Upper lobe of left lung (tissue), 6 donors: ENCODE data around the gene MAP7D1. TPM values are rescaled to one million over a fixed set of nuclear protein-coding genes. Genes with fewer than 3 reads are reported as not detected.
"Not testable (repeated sequence)": the region's sequence is repeated elsewhere in the genome, so short reads cannot be mapped to it uniquely, and the experiment has no call there.

ENCODE experiments used
- ATAC-seq, 2 donors: fragments of 200-7000 bp; cut with Tn5 transposase; one replicate each; pipeline ENCODE4 v1.9.1; 2022; ENCODE audit warnings: mild to moderate bottlenecking in 2 of 2, moderate library complexity in 2 of 2; ENCODE audit not compliant: low FRiP score in 2 of 2
- DNase-seq, 2 donors: peaks; one replicate each; pipeline ENCODE4 v3.0.0-alpha.2; 2019 to 2020
- H3K27ac ChIP-seq, 4 donors: fragments of 200-600 bp; sonication (generic); one replicate each; pipeline ENCODE4 v1.5.1; 2016 to 2019
- H3K27me3 ChIP-seq, 4 donors: fragments of 200-600 bp; sonication (generic); one replicate each; pipeline ENCODE4 v1.5.1; 2017 to 2019
- H3K36me3 ChIP-seq, 4 donors: fragments of 200-600 bp; sonication (generic); one replicate each; pipeline ENCODE4 v1.5.1; 2016 to 2019
- H3K4me1 ChIP-seq, 4 donors: fragments of 200-600 bp; sonication (generic); one replicate each; pipeline ENCODE4 v1.5.1; 2018 to 2019
- H3K4me3 ChIP-seq, 4 donors: fragments of 200-600 bp; sonication (generic); one replicate each; pipeline ENCODE4 v1.5.1; 2017 to 2019; ENCODE audit warnings: mild to moderate bottlenecking in 2 of 4, moderate library complexity in 1 of 4
- H3K9me3 ChIP-seq, 4 donors: fragments of 200-600 bp; sonication (generic); one replicate each; pipeline ENCODE4 v1.5.1; 2018 to 2019
- EP300 ChIP-seq, 4 donors: sonication (generic); formaldehyde crosslinking; IDR thresholded peaks; one replicate each; pipeline ENCODE4 v1.5.1; 2017; ENCODE audit warnings: antibody characterized with exemption in 4 of 4, control low read depth in 2 of 4
- POLR2A ChIP-seq, 4 donors: fragments of 450-650 bp; IDR thresholded peaks; one replicate each; pipeline ENCODE4 v1.5.1; 2016 to 2017; ENCODE audit warnings: antibody characterized with exemption in 4 of 4, mild to moderate bottlenecking in 2 of 4
- POLR2AphosphoS5 ChIP-seq, 2 donors: sonication (generic); formaldehyde crosslinking; IDR thresholded peaks; one replicate each; pipeline ENCODE4 v1.5.1; 2017; ENCODE audit warnings: antibody characterized with exemption in 2 of 2
- WGBS, 2 donors: methylation state at CpG; one replicate each; pipeline ENCODE4 v1.1.5; 2017 to 2018; 5-methylcytosine and 5-hydroxymethylcytosine counted together
- total RNA-seq, 6 donors: library from RNA; depleted of rRNA in 4 of 6; stranded (reverse); fragments of >200 nt in 4 of 6; gene quantifications; one replicate each; pipeline versions ENCODE4 v1.1.0 to v1.2.1, GENCODE V29; 2016 to 2021
- TF ChIP-seq, protein P1 (sequence below), 6 experiments: fragments of 450-650 bp in 4 of 6; fragments of 200-600 bp in 2 of 6; sonication (generic) in 2 of 6; IDR thresholded peaks; one replicate each; pipeline ENCODE4 v1.5.1; 2016 to 2019; ENCODE audit warnings: antibody characterized with exemption in 6 of 6
- donor health status: DM: no; HTN: no; CAD: no; lungs with moderate emphysema.
- donor health status: DM: no; HTN: yes; CAD: no; lungs with severe emphysema.

Gene MAP7D1
- total RNA-seq, 6 donors from 2014 or later, result 129 to 290 (median 153) TPM

DNA sequence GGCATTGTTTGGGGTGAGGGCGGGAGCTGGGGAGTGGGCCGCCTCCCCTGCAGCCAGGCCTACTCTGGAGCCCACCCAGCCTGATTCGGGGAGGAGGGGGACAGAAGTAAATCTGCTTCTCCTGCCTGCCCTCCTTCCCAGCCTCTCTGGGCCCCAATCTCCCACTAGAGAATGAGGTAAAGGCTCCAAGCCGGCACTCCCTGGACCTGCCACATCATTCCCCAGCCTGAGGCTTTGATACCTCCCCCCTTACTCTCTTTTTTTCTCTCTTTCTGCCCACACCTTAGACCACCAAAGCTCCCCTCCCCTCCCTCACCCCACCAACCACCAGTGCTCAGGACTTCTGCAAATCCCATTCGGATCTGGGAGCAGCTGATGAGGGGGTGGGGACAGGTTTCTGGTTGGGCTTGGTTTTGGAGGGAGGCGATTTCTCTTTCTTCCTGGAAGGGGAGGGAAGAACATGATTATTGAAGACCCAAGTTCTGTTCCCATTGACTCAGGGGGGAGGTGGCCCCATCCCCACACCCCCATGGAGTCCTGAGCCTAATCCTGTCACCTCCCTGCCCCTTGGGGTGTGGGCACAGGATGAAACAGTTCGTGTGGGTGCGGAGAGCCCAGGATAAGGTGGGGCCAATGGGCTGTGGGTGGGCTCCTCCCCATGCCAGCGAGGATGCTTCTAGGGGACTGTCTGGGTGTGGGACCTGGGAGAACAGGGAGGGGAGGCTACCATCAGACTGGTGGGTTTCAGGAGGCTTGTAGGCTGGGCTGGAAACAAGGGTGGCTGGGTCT is 1.3 kb downstream of the MAP7D1 start:
- H3K27ac ChIP-seq, result peak overlapping the region; percentile 99 to 100 (median 100)

DNA sequence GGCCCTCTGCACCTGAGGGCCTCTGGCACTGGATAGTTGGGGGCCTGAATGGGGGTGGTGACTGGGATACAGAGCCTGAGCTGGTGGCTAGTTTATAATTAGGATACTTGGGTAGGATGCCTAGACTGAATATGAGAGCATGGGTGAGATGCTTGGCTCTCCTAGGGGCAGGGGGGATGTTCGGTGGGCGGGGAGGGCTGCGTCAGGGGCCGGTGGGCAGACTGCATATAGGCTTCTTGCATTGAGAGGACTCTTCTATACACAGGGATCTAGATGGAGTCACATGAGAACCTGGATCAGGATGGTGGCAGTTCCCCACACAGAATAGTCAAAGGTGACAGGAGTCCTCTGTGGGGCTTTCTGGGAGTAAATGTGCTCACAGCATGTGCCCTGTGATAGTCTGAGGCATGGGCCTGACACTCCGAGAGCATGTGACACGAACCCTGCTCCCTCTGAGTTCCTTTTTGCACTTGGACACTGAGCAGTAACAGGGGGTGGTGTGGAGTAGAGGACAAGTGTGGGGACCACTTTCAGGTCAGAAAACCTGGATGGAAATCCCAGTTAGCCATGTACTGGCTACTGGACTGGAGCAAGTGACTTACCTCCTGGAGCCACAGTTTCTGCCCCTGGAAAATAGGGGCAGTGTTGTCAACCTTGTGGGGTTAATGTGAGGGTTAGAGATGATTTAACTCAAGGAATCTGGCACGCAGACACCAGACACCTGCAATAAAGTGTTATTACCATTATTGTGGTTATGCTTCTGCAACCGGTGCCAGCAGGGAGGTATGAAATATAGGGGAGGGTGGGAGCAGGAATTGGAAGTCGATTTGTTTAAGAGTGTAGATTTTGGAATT is 2.2 kb downstream of the MAP7D1 start:
- TF ChIP-seq EP300 (IDR thresholded peaks at IDR 0.05) (no peak), POLR2A (IDR thresholded peaks at IDR 0.05) (no peak), POLR2AphosphoS5 (IDR thresholded peaks at IDR 0.05) (no peak)
- TF ChIP-seq, protein P1, sequence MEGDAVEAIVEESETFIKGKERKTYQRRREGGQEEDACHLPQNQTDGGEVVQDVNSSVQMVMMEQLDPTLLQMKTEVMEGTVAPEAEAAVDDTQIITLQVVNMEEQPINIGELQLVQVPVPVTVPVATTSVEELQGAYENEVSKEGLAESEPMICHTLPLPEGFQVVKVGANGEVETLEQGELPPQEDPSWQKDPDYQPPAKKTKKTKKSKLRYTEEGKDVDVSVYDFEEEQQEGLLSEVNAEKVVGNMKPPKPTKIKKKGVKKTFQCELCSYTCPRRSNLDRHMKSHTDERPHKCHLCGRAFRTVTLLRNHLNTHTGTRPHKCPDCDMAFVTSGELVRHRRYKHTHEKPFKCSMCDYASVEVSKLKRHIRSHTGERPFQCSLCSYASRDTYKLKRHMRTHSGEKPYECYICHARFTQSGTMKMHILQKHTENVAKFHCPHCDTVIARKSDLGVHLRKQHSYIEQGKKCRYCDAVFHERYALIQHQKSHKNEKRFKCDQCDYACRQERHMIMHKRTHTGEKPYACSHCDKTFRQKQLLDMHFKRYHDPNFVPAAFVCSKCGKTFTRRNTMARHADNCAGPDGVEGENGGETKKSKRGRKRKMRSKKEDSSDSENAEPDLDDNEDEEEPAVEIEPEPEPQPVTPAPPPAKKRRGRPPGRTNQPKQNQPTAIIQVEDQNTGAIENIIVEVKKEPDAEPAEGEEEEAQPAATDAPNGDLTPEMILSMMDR (IDR thresholded peaks at IDR 0.05), result no peak
- Histone ChIP-seq H3K27me3 (no peaks in the 10 kb centered on the region), H3K4me1 (peaks cover 60 to 73% (median 70%) of the 10 kb centered on the region in 4 donors), H3K4me3 (peak overlapping the region in 3 of 4 donors; percentile 80 to 100 (median 98)), H3K9me3 (no peaks in the 10 kb centered on the region), H3K27ac (peak overlapping the region; percentile 99 to 100 (median 100)), H3K36me3 (no peaks in the 10 kb centered on the region)
- no peak for ATAC-seq
- WGBS, 2 donors, result 45 to 53% methylated on average over 8 to 9 of the region's 9 CpGs
- no peak for DNase-seq

More for the DNA sequence above, 1.3 kb downstream of the MAP7D1 start:
- H3K9me3 ChIP-seq, result no peaks in the 10 kb centered on the region
- peak in 1 of 2 donors; percentile 58 for DNase-seq
- H3K4me1 ChIP-seq, result peaks cover 51 to 69% (median 64%) of the 10 kb centered on the region in 4 donors
- peak overlapping the region; percentile 80 to 100 (median 98) for H3K4me3 ChIP-seq
- ATAC-seq, result no peak
- no peaks in the 10 kb centered on the region for H3K36me3 ChIP-seq
- H3K27me3 ChIP-seq, result no peaks in the 10 kb centered on the region
- TF ChIP-seq POLR2A (IDR thresholded peaks at IDR 0.05) (no peak), POLR2AphosphoS5 (IDR thresholded peaks at IDR 0.05) (no peak), EP300 (IDR thresholded peaks at IDR 0.05) (no peak)
- TF ChIP-seq, protein P1 (IDR thresholded peaks at IDR 0.05), result no peak
- WGBS, 2 donors, result 8% methylated on average over 9 of the region's 9 CpGs

DNA sequence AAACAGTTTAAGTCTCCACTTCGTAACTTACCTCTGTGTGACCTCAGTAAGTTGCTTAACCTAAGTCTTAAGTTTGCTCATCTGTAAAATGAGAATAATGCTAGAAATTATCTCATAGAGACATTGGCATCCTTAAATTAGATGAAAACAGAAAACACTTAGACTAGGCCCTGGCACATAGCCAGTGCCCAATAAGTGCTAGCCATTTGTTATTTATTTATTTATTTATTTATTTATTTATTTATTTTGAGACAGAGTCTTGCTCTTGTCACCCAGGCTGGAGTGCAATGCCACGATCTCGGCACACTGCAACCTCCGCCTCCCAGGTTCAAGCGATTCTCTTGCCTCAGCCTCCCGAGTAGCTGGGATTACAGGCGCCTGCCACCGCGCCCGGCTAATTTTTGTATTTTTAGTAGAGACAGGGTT is 2.9 kb downstream of the MAP7D1 start:
- WGBS, 2 donors, result 90 to 95% methylated on average over 10 of the region's 10 CpGs
- DNase-seq, H3K27me3 ChIP-seq, H3K9me3 ChIP-seq, H3K36me3 ChIP-seq, ATAC-seq: not testable (repeated sequence)
- Histone ChIP-seq H3K4me1 (peaks cover 66 to 77% (median 76%) of the 10 kb centered on the region in 4 donors), H3K4me3 (peak overlapping the region in 1 of 4 donors; percentile 80), H3K27ac (peak overlapping the region; percentile 86 to 100 (median 100))

DNA sequence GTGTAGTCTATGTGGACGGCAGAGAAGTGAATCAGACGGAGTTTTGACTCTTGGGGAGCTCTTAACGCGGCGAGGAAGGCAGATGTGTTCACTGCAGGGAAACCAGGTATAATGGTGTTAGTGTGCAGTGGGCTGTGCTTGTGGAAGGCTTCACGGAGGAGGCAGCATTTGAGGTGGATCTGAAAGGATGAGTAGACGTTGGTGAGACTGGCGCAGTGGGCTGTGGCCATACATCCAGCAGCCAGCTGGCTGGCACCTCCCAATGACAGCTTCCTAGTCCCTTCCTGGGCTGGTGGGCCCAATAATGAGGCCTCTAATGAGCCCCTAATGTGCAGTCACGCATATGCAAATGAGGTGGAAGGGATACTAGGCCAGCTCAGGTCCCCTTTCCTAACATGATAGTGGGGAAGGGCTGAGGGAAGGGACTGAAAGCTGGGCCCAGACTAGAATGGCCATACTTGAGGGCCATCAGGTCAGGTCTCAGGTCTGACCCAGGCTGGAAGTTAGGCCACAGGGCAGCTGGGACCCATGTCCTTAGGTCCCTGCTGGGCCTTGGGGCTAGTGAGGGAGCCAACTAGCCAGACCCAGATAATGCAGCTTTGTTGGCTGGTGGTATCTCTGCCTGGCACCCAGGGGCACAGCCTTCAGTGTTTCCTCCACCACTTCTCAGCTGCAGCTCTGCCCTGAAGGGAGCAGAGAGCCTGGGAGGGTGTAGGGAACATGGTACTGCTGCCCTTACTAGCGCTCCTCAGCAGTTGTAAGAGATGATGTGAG is 3.8 kb downstream of the MAP7D1 start:
- peaks cover 68 to 84% (median 79%) of the 10 kb centered on the region in 4 donors for H3K4me1 ChIP-seq
- peak overlapping the region in 1 of 4 donors; percentile 42 for H3K4me3 ChIP-seq
- WGBS, 2 donors, result 84 to 92% methylated on average over 9 to 10 of the region's 10 CpGs
- H3K27me3 ChIP-seq, result no peaks in the 10 kb centered on the region
- peak overlapping the region; percentile 86 to 100 (median 100) for H3K27ac ChIP-seq
- H3K36me3 ChIP-seq, result no peaks in the 10 kb centered on the region
- TF ChIP-seq POLR2A (IDR thresholded peaks at IDR 0.05), result no peak
- no peak for TF ChIP-seq POLR2AphosphoS5 (IDR thresholded peaks at IDR 0.05)
- ATAC-seq (no peak), DNase-seq (no peak)
- no peaks in the 10 kb centered on the region for H3K9me3 ChIP-seq

DNA sequence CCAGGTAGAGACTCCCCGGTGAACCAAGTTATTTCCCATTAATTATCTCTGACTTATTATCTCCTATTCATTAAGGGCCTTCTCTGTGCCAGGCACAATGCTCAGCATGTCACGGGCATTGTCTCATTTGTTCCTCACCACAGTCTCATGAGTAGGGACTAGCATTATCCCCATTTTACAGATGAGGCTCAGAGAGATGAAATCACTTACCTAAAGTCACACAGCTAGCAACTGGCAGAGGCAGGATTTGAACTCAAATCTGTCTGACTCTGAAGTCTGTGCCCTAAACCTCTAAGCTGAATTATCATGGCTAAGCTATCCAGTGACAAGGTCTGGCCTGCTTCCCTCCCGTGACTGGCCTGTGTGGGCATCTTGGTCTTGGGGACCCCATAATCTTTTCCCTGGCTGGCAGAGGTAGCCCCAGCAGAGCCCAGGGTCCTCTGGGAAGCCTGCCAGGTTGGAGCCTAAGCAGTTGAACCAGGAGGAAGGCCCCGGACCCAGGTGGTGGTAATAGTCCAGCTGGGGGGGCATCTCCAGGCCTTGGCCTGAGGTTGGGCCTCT is 4.5 kb downstream of the MAP7D1 start:
- Histone ChIP-seq H3K4me3 (peak overlapping the region in 3 of 4 donors; percentile 31 to 42 (median 41)), H3K27me3 (no peaks in the 10 kb centered on the region), H3K9me3 (no peaks in the 10 kb centered on the region), H3K4me1 (peaks cover 62 to 77% (median 73%) of the 10 kb centered on the region in 4 donors), H3K27ac (peak overlapping the region; percentile 86 to 100 (median 100)), H3K36me3 (no peaks in the 10 kb centered on the region)
- DNase-seq (no peak), ATAC-seq (no peak)
- TF ChIP-seq POLR2AphosphoS5 (IDR thresholded peaks at IDR 0.05) (no peak), POLR2A (IDR thresholded peaks at IDR 0.05) (no peak), EP300 (IDR thresholded peaks at IDR 0.05) (no peak)
- TF ChIP-seq, protein P1 (IDR thresholded peaks at IDR 0.05), result no peak
- WGBS, 2 donors, result 40 to 70% methylated on average over 4 of the region's 4 CpGs
